AG20443 (cell line): ENCODE data around the gene SPPL2C.

Source experiments
- DNase-seq: peaks from one replicate; pipeline ENCODE4 v3.0.0; 2012; ENCODE audit warnings: low spot score, mixed read lengths

The SPPL2C gene

GRCh38 chr17:45883063-45883462, 38.4 kb downstream of the SPPL2C start:
- no peak for DNase-seq

- no peak for DNase-seq
Measured at GRCh38 chr17:45886852-45887251, 42.2 kb downstream of the SPPL2C start.

GRCh38 chr17:45888392-45888791, 43.7 kb downstream of the SPPL2C start:
- no peak for DNase-seq

- no peak for DNase-seq
Measured at GRCh38 chr17:45889579-45889978, 44.9 kb downstream of the SPPL2C start.

GRCh38 chr17:45893725-45894021, 49.0 kb downstream of the SPPL2C start:
- DNase-seq: no peak

GRCh38 chr17:45894022-45894784, 49.5 kb downstream of the SPPL2C start, which contains the start of gene MAPT:
Gene MAPT (plus strand): TSS chr17:45894554. CDS start chr17:45962338, 67,784 bp downstream.
- DNase-seq: peak; percentile 99

GRCh38 chr17:45895304-45895968, 50.8 kb downstream of the SPPL2C start:
- no peak for DNase-seq

DNA sequence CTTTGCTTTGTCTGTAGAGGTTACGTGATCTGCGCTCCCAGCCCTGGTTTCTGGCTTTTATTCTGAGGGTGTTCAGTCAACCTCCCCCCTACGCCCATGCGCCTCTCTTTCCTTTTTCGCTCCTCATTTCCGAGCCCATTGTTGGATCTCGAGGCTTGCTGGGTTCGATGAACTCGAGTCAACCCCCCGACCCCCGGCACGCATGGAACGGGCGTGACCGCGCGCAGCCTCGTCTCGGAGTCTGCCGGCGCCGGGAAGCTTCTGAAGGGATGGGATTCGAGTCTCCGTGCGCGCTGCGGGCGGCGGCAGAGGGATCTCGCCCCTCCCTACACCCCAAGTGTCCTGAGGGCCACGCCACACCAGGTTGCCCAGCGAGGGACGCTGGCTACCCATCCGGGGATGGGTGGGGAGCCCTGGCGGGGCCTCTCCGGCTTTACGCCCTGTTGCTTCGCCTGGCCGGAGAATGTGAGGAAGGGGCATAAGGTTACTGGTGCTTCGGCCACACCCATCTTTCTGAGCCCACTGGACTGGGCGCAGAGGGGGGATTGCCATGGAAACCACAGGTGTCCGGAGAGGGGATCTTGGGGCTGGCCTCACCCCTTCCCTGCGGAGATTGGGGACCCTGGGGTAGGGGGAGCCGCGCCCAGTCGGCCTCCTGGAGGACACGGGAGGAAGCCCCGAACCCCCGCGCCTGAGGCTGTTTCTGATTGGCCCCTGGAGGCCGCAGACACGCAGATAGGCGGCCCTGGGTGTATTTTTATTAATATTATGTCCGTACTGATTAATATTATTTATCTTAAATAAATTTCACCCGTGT, 51.5 kb downstream of the SPPL2C start:
- DNase-seq: no peak
